ENCODE data around the gene ATOH7. TPM values are rescaled to one million over a fixed set of nuclear protein-coding genes. Genes with fewer than 3 reads are reported as not detected.

ATOH7 gene
- total RNA-seq, 1 donor from 2014 or later = not detected

Other genes with a start within 250 kb of the ATOH7 start
- gene HERC4, start 156.8 kb downstream of the ATOH7 start, total RNA-seq = 26.4 and 35.1 TPM in 2 replicates
- gene MYPN, start 122.6 kb downstream of the ATOH7 start, total RNA-seq = not detected in 2 replicates
- gene HNRNPH3, start 100.0 kb upstream of the ATOH7 start, total RNA-seq = 16.9 and 17.2 TPM in 2 replicates
- 3.2 and 3.5 TPM in 2 replicates for gene PBLD, start 100.8 kb upstream of the ATOH7 start, total RNA-seq
- 14.4 and 17.3 TPM in 2 replicates for gene RUFY2, start 175.2 kb upstream of the ATOH7 start, total RNA-seq
- gene DNA2, start 239.9 kb upstream of the ATOH7 start, total RNA-seq = 4.6 and 5.4 TPM in 2 replicates

All from lung microvascular endothelial cell (primary cell).